Tibial artery (tissue), 4 donors: ENCODE results near the gene RPIA.

Experiments used
- DNase-seq, 2 donors: peaks; one replicate each; pipeline ENCODE4 v3.0.0-alpha.2; 2019
- H3K27ac ChIP-seq, 2 donors: fragments of 200-600 bp; sonication (generic) in 1 of 2; 1 replicate in 1 of 2; 2 replicates in 1 of 2; pipeline ENCODE4 v1.5.1; 2018 to 2019; ENCODE audit warnings: mild to moderate bottlenecking in 1 of 2
- H3K27me3 ChIP-seq, 2 donors: fragments of 200-600 bp; sonication (generic) in 1 of 2; one replicate each; pipeline versions ENCODE4 v1.5.1 to v1.6.0; 2016 to 2019
- H3K36me3 ChIP-seq, 3 donors: fragments of 200-600 bp; sonication (generic) in 2 of 3; one replicate each; pipeline ENCODE4 v1.5.1; 2016 to 2019; ENCODE audit warnings: mild to moderate bottlenecking in 2 of 3
- H3K4me1 ChIP-seq, 4 donors: fragments of 200-600 bp; sonication (generic) in 2 of 4; 1 replicate in 3 of 4; 2 replicates in 1 of 4; pipeline ENCODE4 v1.5.1; 2016 to 2019
- H3K4me3 ChIP-seq, 2 donors: fragments of 200-600 bp; sonication (generic) in 1 of 2; 1 replicate in 1 of 2; 2 replicates in 1 of 2; pipeline ENCODE4 v1.5.1; 2018 to 2019; ENCODE audit warnings: mild to moderate bottlenecking in 2 of 2
- H3K9me3 ChIP-seq, 3 donors: fragments of 200-600 bp; sonication (generic) in 1 of 3; one replicate each; pipeline ENCODE4 v1.5.1; 2016 to 2019
- CTCF ChIP-seq, 2 experiments: fragments of 200-600 bp in 1 of 2; fragments of 450-650 bp in 1 of 2; IDR thresholded peaks; one replicate each; pipeline ENCODE4 v1.5.1; 2017 to 2019; ENCODE audit warnings: antibody characterized with exemption in 2 of 2, mild to moderate bottlenecking in 1 of 2, moderate library complexity in 1 of 2
- intact Hi-C: fragments of 100-400 bp; cut with DNase I; formaldehyde crosslinking; loops from one replicate; pipeline ENCODE4 v1.15.0; 2023; ENCODE audit warnings: low total_unique reads

Gene RPIA

GRCh38 chr2:88735853-88736252, 44.4 kb downstream of the RPIA start:
- no peak for DNase-seq
- no peak for TF ChIP-seq CTCF (IDR thresholded peaks at IDR 0.05)
- H3K4me3 ChIP-seq: no peak overlapping the region
- H3K36me3 ChIP-seq: peaks cover 10 to 42% (median 30%) of the 10 kb centered on the region in 3 donors
- no peaks in the 10 kb centered on the region for H3K4me1 ChIP-seq
- H3K27me3 ChIP-seq: no peaks in the 10 kb centered on the region
- no peak overlapping the region for H3K27ac ChIP-seq
- H3K9me3 ChIP-seq: no peaks in the 10 kb centered on the region
- intact Hi-C loops: no loop called here

- Histone ChIP-seq H3K4me1 (no peaks in the 10 kb centered on the region), H3K9me3 (no peaks in the 10 kb centered on the region), H3K27ac (no peak overlapping the region), H3K4me3 (no peak overlapping the region), H3K27me3 (no peaks in the 10 kb centered on the region), H3K36me3 (peaks cover 15 to 47% (median 30%) of the 10 kb centered on the region in 3 donors)
- DNase-seq: no peak
- intact Hi-C loops: no loop called here
- no peak for TF ChIP-seq CTCF (IDR thresholded peaks at IDR 0.05)
Measured at GRCh38 chr2:88736437-88736836, 45.0 kb downstream of the RPIA start.

GRCh38 chr2:88737385-88737784, 45.9 kb downstream of the RPIA start:
- Histone ChIP-seq H3K4me1 (no peaks in the 10 kb centered on the region), H3K27ac (no peak overlapping the region), H3K27me3 (no peaks in the 10 kb centered on the region), H3K9me3 (no peaks in the 10 kb centered on the region), H3K36me3 (peaks cover 16 to 54% (median 34%) of the 10 kb centered on the region in 3 donors), H3K4me3 (no peak overlapping the region)
- no peak for TF ChIP-seq CTCF (IDR thresholded peaks at IDR 0.05)
- intact Hi-C loops: no loop called here
- DNase-seq: no peak

- intact Hi-C loops: no loop called here
- H3K9me3 ChIP-seq: no peaks in the 10 kb centered on the region
- no peak overlapping the region for H3K4me3 ChIP-seq
- no peak for DNase-seq
- H3K36me3 ChIP-seq: peaks cover 16 to 62% (median 43%) of the 10 kb centered on the region in 3 donors
- no peaks in the 10 kb centered on the region for H3K4me1 ChIP-seq
- TF ChIP-seq CTCF (IDR thresholded peaks at IDR 0.05): no peak
- no peak overlapping the region for H3K27ac ChIP-seq
- H3K27me3 ChIP-seq: no peaks in the 10 kb centered on the region
Measured at GRCh38 chr2:88738271-88738670, 46.8 kb downstream of the RPIA start.

GRCh38 chr2:88739985-88740600, 48.6 kb downstream of the RPIA start:
- no peaks in the 10 kb centered on the region for H3K27me3 ChIP-seq
- peak; percentile 55 to 83 for TF ChIP-seq CTCF (IDR thresholded peaks at IDR 0.05)
- DNase-seq: peak in 1 of 2 donors; percentile 64
- no peak overlapping the region for H3K4me3 ChIP-seq
- peaks cover 0 to 4% (median 0%) of the 10 kb centered on the region in 3 donors for H3K9me3 ChIP-seq
- H3K36me3 ChIP-seq: peaks cover 32 to 79% (median 56%) of the 10 kb centered on the region in 3 donors
- intact Hi-C loops: no loop called here
- H3K4me1 ChIP-seq: no peaks in the 10 kb centered on the region
- H3K27ac ChIP-seq: no peak overlapping the region
